HepG2 (cell line): ENCODE data around the gene GGT1. TPM values are rescaled to one million over a fixed set of nuclear protein-coding genes. Genes with fewer than 3 reads are reported as not detected.
A peak's percentile ranks its signal among the peaks of the same experiment; 100 is the strongest.

Experiments used
- AHR ChIP-seq: IDR thresholded peaks from 2 replicates; pipeline ENCODE4 v1.6.1; 2018; ENCODE audit warnings: missing genetic modification reagents, missing compliant biosample characterization
- BHLHE40 ChIP-seq: IDR thresholded peaks from 2 replicates; pipeline ENCODE4 v1.6.1; 2011; ENCODE audit warnings: low read length, improper control_type of control experiment
- ESRRA ChIP-seq: sonication (generic); formaldehyde crosslinking; IDR thresholded peaks from 2 replicates; pipeline ENCODE4 v1.5.1; 2020; ENCODE audit warnings: mild to moderate bottlenecking, low read depth, missing genetic modification reagents
- KLF9 ChIP-seq: IDR thresholded peaks from 2 replicates; pipeline ENCODE4 v1.6.1; 2016; ENCODE audit warnings: low read depth
- MAFK ChIP-seq, 2 experiments: IDR thresholded peaks in 1 of 2; conservative IDR thresholded peaks in 1 of 2; 2 replicates each; pipeline ENCODE4 v1.6.1; 2011; ENCODE audit warnings: improper control_type of control experiment in 2 of 2, low read length in 2 of 2
- MEF2D ChIP-seq: sonication (generic); formaldehyde crosslinking; IDR thresholded peaks from 2 replicates; pipeline ENCODE4 v1.5.1; 2020; ENCODE audit warnings: mild to moderate bottlenecking, missing genetic modification reagents
- MIER2 ChIP-seq: IDR thresholded peaks from 2 replicates; pipeline ENCODE4 v1.6.1; 2016; ENCODE audit warnings: missing biosample characterization, missing genetic modification reagents
- RNF2 ChIP-seq: fragments of 450-650 bp; conservative IDR thresholded peaks from 2 replicates; pipeline ENCODE4 v1.6.1; 2016; ENCODE audit warnings: low read depth
- SALL1 ChIP-seq: sonication (generic); formaldehyde crosslinking; IDR thresholded peaks from 2 replicates; pipeline ENCODE4 v1.8.0; 2022; ENCODE audit warnings: mild to moderate bottlenecking, missing genetic modification reagents
- SNRNP70 ChIP-seq: fragments of 200-400 bp; formaldehyde crosslinking; IDR thresholded peaks from 2 replicates; pipeline ENCODE4 v1.6.1; 2017; ENCODE audit warnings: mild to moderate bottlenecking, low read depth, low read length, moderate library complexity
- ZNF224 ChIP-seq: sonication (generic); formaldehyde crosslinking; IDR thresholded peaks from 2 replicates; pipeline ENCODE4 v1.5.0; 2020; ENCODE audit warnings: mild to moderate bottlenecking, missing genetic modification reagents
- ZNF382 ChIP-seq: sonication (generic); formaldehyde crosslinking; IDR thresholded peaks from 2 replicates; pipeline ENCODE4 v1.5.0; 2020; ENCODE audit warnings: missing genetic modification reagents, mild to moderate bottlenecking, borderline replicate concordance
- ZNF558 ChIP-seq: sonication (generic); formaldehyde crosslinking; IDR thresholded peaks from 2 replicates; pipeline ENCODE4 v1.9.0; 2022; ENCODE audit warnings: mild to moderate bottlenecking, missing genetic modification reagents, borderline replicate concordance
- ZNF614 ChIP-seq: IDR thresholded peaks from 2 replicates; pipeline ENCODE4 v1.6.1; 2018; ENCODE audit warnings: missing biosample characterization, missing genetic modification reagents, inconsistent platforms, borderline replicate concordance
- polyA plus RNA-seq, 8 experiments: library from polyadenylated mRNA; depleted of rRNA in 3 of 8; stranded (reverse) in 7 of 8; unstranded in 1 of 8; fragments of >200 nt; fragmentation: Illumina TruSeq in 4 of 8; extraction: Trizol in 4 of 8; gene quantifications; 2 replicates each; pipeline versions ENCODE4 v1.2.1 to v1.2.3, GENCODE V29; 2011 to 2016; ENCODE audit warnings: low read depth in 4 of 8, missing spikeins in 1 of 8, mixed read lengths in 1 of 8; ENCODE audit not compliant: insufficient read depth in 1 of 8
- total RNA-seq, 5 experiments: library from RNA; depleted of rRNA; stranded (reverse); fragments of >200 nt; fragmentation: Illumina TruSeq; extraction: Trizol; gene quantifications; 2 replicates each; pipeline ENCODE4 v1.2.3, GENCODE V29; 2016; ENCODE audit warnings: low read depth in 1 of 5
- TF ChIP-seq, protein P1 (sequence below): sonication (generic); formaldehyde crosslinking; IDR thresholded peaks from 2 replicates; pipeline ENCODE4 v1.4.0; 2020; ENCODE audit warnings: missing genetic modification reagents, borderline replicate concordance
- TF ChIP-seq, protein P2 (sequence below): sonication (generic); formaldehyde crosslinking; IDR thresholded peaks from 2 replicates; pipeline ENCODE4 v1.4.0; 2020; ENCODE audit warnings: missing genetic modification reagents, mild to moderate bottlenecking, borderline replicate concordance
- TF ChIP-seq, protein P3 (sequence below): IDR thresholded peaks from 2 replicates; pipeline ENCODE4 v1.6.1; 2018; ENCODE audit warnings: missing genetic modification reagents
- TF ChIP-seq, protein P4 (sequence below): sonication (generic); formaldehyde crosslinking; IDR thresholded peaks from 2 replicates; pipeline ENCODE4 v1.8.1; 2023; ENCODE audit warnings: mild to moderate bottlenecking, moderate library complexity, missing genetic modification reagents
- TF ChIP-seq, protein P5 (sequence below): sonication (generic); formaldehyde crosslinking; IDR thresholded peaks from 2 replicates; pipeline ENCODE4 v1.4.0; 2020; ENCODE audit warnings: missing genetic modification reagents, borderline replicate concordance

The GGT1 gene
- total and polyA plus RNA-seq, 2 of the 13 experiments (the other 11 are each of a cell fraction or from before 2014, with no cell fraction given): 29.9 to 103 TPM

DNA sequence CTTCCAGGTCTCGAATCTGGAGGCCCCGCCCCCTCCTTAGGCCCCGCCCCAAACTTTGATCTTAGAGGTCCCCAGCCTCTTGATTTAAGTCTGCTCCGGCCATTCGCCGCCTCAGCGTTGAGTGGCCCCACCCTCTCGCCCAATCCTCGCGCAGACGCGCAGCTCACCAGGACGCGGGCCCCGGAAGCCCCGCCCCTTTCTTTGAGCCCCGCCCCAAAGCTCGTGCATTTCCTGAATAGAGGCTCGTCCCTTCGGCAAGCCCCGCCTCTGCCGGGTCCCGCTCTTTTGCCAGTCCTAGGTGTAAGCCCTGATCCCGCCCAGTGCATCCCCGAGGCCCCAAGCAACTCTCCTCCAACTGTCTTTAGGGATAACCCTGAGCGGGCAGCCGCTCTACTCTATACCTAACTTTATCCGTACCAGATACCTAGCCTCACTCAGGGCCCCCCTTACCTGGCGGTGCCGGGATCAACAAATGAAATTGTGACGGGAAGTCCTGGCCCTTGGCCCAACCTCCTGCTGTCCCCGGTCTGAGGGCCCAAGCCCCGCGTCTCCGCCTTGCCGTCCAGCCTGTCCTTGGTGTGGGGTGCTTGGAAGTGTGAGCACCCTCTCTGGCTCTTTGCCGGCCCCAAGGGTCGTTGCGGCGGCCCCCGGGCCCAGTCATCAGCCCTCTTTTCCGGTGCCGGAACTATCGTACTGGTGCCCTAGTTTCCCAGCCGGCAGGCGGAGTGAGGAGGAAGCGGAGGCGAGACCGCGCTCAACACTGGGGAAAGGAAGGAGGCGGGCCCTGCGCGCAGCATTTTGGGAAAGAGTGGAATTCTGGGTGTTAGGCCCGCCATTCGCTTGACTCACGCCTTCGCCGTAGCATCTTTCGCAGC lies 47.6 kb upstream of the GGT1 start, which contains the start of gene SNRPD3 (continued):
- TF ChIP-seq, protein P1, sequence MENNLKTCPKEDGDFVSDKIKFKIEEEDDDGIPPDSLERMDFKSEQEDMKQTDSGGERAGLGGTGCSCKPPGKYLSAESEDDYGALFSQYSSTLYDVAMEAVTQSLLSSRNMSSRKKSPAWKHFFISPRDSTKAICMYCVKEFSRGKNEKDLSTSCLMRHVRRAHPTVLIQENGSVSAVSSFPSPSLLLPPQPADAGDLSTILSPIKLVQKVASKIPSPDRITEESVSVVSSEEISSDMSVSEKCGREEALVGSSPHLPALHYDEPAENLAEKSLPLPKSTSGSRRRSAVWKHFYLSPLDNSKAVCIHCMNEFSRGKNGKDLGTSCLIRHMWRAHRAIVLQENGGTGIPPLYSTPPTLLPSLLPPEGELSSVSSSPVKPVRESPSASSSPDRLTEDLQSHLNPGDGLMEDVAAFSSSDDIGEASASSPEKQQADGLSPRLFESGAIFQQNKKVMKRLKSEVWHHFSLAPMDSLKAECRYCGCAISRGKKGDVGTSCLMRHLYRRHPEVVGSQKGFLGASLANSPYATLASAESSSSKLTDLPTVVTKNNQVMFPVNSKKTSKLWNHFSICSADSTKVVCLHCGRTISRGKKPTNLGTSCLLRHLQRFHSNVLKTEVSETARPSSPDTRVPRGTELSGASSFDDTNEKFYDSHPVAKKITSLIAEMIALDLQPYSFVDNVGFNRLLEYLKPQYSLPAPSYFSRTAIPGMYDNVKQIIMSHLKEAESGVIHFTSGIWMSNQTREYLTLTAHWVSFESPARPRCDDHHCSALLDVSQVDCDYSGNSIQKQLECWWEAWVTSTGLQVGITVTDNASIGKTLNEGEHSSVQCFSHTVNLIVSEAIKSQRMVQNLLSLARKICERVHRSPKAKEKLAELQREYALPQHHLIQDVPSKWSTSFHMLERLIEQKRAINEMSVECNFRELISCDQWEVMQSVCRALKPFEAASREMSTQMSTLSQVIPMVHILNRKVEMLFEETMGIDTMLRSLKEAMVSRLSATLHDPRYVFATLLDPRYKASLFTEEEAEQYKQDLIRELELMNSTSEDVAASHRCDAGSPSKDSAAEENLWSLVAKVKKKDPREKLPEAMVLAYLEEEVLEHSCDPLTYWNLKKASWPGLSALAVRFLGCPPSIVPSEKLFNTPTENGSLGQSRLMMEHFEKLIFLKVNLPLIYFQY (CRISPR knock-in tag): peak; percentile 89
- 0 out of 4 replicates have a peak, but pooled peaks of 1 of the 2 experiments have one; percentile 1 for TF ChIP-seq MAFK (conservative IDR thresholded peaks at IDR 0.05 in 1 of 2, IDR thresholded peaks at IDR 0.05 in 1 of 2; ENCODE audit: low read length in 2 of 2)
- peak; percentile 86 for TF ChIP-seq MEF2D
- TF ChIP-seq KLF9 (CRISPR knock-in tag): no peak
- 0 out of 2 replicates have a peak, but pooled peaks have one; percentile 51 for TF ChIP-seq MIER2 (CRISPR knock-in tag)
- TF ChIP-seq ZNF382 (CRISPR knock-in tag): no peak
- no peak for TF ChIP-seq SNRNP70
- TF ChIP-seq BHLHE40: no peak
- TF ChIP-seq AHR (CRISPR knock-in tag): 0 out of 2 replicates have a peak, but pooled peaks have one; percentile 42
- TF ChIP-seq, protein P2, sequence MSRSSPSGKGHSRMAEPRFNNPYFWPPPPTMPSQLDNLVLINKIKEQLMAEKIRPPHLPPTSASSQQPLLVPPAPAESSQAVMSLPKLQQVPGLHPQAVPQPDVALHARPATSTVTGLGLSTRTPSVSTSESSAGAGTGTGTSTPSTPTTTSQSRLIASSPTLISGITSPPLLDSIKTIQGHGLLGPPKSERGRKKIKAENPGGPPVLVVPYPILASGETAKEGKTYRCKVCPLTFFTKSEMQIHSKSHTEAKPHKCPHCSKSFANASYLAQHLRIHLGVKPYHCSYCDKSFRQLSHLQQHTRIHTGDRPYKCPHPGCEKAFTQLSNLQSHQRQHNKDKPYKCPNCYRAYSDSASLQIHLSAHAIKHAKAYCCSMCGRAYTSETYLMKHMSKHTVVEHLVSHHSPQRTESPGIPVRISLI: no peak; the same call in 1 of the 2 replicates
- TF ChIP-seq, protein P3, sequence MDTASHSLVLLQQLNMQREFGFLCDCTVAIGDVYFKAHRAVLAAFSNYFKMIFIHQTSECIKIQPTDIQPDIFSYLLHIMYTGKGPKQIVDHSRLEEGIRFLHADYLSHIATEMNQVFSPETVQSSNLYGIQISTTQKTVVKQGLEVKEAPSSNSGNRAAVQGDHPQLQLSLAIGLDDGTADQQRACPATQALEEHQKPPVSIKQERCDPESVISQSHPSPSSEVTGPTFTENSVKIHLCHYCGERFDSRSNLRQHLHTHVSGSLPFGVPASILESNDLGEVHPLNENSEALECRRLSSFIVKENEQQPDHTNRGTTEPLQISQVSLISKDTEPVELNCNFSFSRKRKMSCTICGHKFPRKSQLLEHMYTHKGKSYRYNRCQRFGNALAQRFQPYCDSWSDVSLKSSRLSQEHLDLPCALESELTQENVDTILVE (CRISPR knock-in tag): peak; percentile 96
- no peak; the same call in 1 of the 2 replicates for TF ChIP-seq ZNF224
- TF ChIP-seq, protein P4, sequence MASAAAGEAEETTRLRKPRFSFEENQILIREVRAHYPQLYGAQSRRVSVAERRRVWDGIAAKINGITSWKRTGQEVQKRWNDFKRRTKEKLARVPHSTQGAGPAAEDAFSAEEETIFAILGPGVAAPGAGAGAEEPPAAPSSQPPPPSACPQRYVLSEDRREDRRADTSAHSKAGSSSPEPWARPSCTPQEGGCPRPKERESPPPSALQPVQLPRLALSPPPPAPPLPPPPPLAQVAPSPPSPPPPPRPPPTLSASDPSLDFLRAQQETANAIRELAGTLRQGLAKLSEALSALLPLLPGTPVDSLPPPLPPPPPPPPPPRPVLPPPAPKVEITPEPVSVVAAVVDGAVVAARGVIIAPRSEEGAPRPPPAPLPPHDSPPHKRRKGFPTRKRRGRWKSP (CRISPR knock-in tag): peak; percentile 79
- TF ChIP-seq, protein P5, sequence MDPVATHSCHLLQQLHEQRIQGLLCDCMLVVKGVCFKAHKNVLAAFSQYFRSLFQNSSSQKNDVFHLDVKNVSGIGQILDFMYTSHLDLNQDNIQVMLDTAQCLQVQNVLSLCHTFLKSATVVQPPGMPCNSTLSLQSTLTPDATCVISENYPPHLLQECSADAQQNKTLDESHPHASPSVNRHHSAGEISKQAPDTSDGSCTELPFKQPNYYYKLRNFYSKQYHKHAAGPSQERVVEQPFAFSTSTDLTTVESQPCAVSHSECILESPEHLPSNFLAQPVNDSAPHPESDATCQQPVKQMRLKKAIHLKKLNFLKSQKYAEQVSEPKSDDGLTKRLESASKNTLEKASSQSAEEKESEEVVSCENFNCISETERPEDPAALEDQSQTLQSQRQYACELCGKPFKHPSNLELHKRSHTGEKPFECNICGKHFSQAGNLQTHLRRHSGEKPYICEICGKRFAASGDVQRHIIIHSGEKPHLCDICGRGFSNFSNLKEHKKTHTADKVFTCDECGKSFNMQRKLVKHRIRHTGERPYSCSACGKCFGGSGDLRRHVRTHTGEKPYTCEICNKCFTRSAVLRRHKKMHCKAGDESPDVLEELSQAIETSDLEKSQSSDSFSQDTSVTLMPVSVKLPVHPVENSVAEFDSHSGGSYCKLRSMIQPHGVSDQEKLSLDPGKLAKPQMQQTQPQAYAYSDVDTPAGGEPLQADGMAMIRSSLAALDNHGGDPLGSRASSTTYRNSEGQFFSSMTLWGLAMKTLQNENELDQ (CRISPR knock-in tag): peak; percentile 89
- no peak for TF ChIP-seq ZNF558 (CRISPR knock-in tag)
- peak; percentile 70 for TF ChIP-seq ESRRA (CRISPR knock-in tag)
- peak; percentile 71; the same call in 1 of the 2 replicates for TF ChIP-seq RNF2
- TF ChIP-seq SALL1: peak; percentile 86
- TF ChIP-seq ZNF614 (CRISPR knock-in tag): peak; percentile 90; the same call in 1 of the 2 replicates
